GM23338 (cell line): ENCODE measurements around the gene CX3CR1. TPM values are rescaled to one million over a fixed set of nuclear protein-coding genes. Genes with fewer than 3 reads are reported as not detected.
A peak's percentile ranks its signal among the peaks of the same experiment; 100 is the strongest.

Experiments used
- ATAC-seq: fragments of 200-7000 bp; cut with Tn5 transposase; 3 replicates; pipeline ENCODE4 v1.9.1; 2020
- DNase-seq: peaks from one replicate; pipeline ENCODE4 v3.0.0-alpha.2; 2015; ENCODE audit warnings: low spot score
- H2AFZ ChIP-seq: fragments of 200-600 bp; sonication (generic); 2 replicates; pipeline ENCODE4 v1.8.0; 2016; ENCODE audit warnings: antibody characterized with exemption, mild to moderate bottlenecking, moderate library complexity
- H3F3A ChIP-seq: fragments of 200-600 bp; sonication (generic); replicated peaks from 2 replicates; pipeline ENCODE4 v1.8.0; 2017; ENCODE audit warnings: antibody characterized with exemption, mixed run types, low read depth
- H3K27ac ChIP-seq: fragments of 200-600 bp; sonication (generic); 2 replicates; pipeline ENCODE4 v1.6.1; 2016; ENCODE audit warnings: low read depth
- H3K27me3 ChIP-seq: fragments of 200-600 bp; sonication (generic); 2 replicates; pipeline ENCODE4 v1.8.0; 2016; ENCODE audit warnings: mild to moderate bottlenecking, mixed run types, moderate library complexity; ENCODE audit not compliant: insufficient read depth
- H3K36me3 ChIP-seq: fragments of 200-600 bp; sonication (generic); 2 replicates; pipeline ENCODE4 v1.8.0; 2016; ENCODE audit warnings: mild to moderate bottlenecking; ENCODE audit not compliant: insufficient read depth
- H3K4me1 ChIP-seq: fragments of 200-600 bp; sonication (generic); 2 replicates; pipeline ENCODE4 v1.8.0; 2016; ENCODE audit warnings: mild to moderate bottlenecking, moderate library complexity; ENCODE audit not compliant: insufficient read depth
- H3K4me2 ChIP-seq: fragments of 200-600 bp; sonication (generic); 2 replicates; pipeline ENCODE4 v1.7.1; 2017; ENCODE audit warnings: mixed run types
- H3K4me3 ChIP-seq: fragments of 200-600 bp; sonication (generic); 2 replicates; pipeline ENCODE4 v1.6.1; 2016; ENCODE audit warnings: mixed run types
- H3K79me2 ChIP-seq: fragments of 200-600 bp; sonication (generic); replicated peaks from 2 replicates; pipeline ENCODE4 v1.8.0; 2017; ENCODE audit warnings: mild to moderate bottlenecking; ENCODE audit not compliant: insufficient read depth
- H3K9me2 ChIP-seq: fragments of 200-600 bp; sonication (generic); 2 replicates; pipeline ENCODE4 v1.8.0; 2017; ENCODE audit not compliant: insufficient read depth
- H4K20me1 ChIP-seq: fragments of 200-600 bp; sonication (generic); replicated peaks from 2 replicates; pipeline ENCODE4 v1.8.0; 2017; ENCODE audit warnings: mild to moderate bottlenecking; ENCODE audit not compliant: insufficient read depth
- H3K27ac Mint-ChIP-seq: 2 replicates; pipeline ENCODE4 v1.8.0; 2020; ENCODE audit warnings: inconsistent platforms, mild to moderate bottlenecking, moderate library complexity, mixed read lengths
- H3K27me3 Mint-ChIP-seq: 3 replicates; pipeline ENCODE4 v1.8.0; 2022; ENCODE audit warnings: low read depth, mild to moderate bottlenecking, moderate library complexity, mixed read lengths, inconsistent platforms; ENCODE audit not compliant: insufficient read depth, poor library complexity
- H3K36me3 Mint-ChIP-seq: 3 replicates; pipeline ENCODE4 v1.8.0; 2021; ENCODE audit warnings: low read depth, mild to moderate bottlenecking, inconsistent platforms, moderate library complexity, mixed read lengths
- H3K4me1 Mint-ChIP-seq: 3 replicates; pipeline ENCODE4 v1.8.0; 2020; ENCODE audit warnings: mild to moderate bottlenecking, inconsistent platforms, mixed read lengths
- H3K4me3 Mint-ChIP-seq: 3 replicates; pipeline ENCODE4 v1.8.0; 2021; ENCODE audit warnings: moderate library complexity, mild to moderate bottlenecking, inconsistent platforms, mixed read lengths
- H3K9me3 Mint-ChIP-seq: 3 replicates; pipeline ENCODE4 v1.8.0; 2020; ENCODE audit warnings: moderate library complexity, mild to moderate bottlenecking, inconsistent platforms, mixed read lengths
- CTCF ChIP-seq, 2 experiments: fragments of 200-600 bp in 1 of 2; sonication (generic) in 1 of 2; conservative IDR thresholded peaks; 2 replicates each; pipeline versions ENCODE4 v1.5.1 to v1.6.1; 2016 to 2017; ENCODE audit warnings: antibody characterized with exemption in 2 of 2, low read depth in 2 of 2, mild to moderate bottlenecking in 2 of 2, moderate library complexity in 1 of 2
- EZH2 ChIP-seq: fragments of 200-600 bp; sonication (generic); IDR thresholded peaks from one replicate; pipeline ENCODE4 v1.8.0; 2017; ENCODE audit warnings: antibody characterized with exemption, mild to moderate bottlenecking, low read depth; ENCODE audit not compliant: unreplicated experiment
- JUNB ChIP-seq: IDR thresholded peaks from one replicate; pipeline ENCODE4 v1.6.1; 2016; ENCODE audit warnings: antibody characterized with exemption; ENCODE audit not compliant: unreplicated experiment
- NANOG ChIP-seq: IDR thresholded peaks from 2 replicates; pipeline ENCODE4 v1.6.1; 2016; ENCODE audit warnings: antibody characterized with exemption, borderline replicate concordance
- REST ChIP-seq: IDR thresholded peaks from one replicate; pipeline ENCODE4 v1.6.1; 2018; ENCODE audit warnings: antibody characterized with exemption; ENCODE audit not compliant: unreplicated experiment
- ZNF331 ChIP-seq: fragments of 250-450 bp; sonication (Bioruptor Pico); IDR thresholded peaks from 2 replicates; pipeline ENCODE4 v1.5.0; 2020; ENCODE audit warnings: low read depth, mild to moderate bottlenecking, moderate library complexity
- ZNF462 ChIP-seq: fragments of 250-450 bp; sonication (Bioruptor Pico); IDR thresholded peaks from 2 replicates; pipeline ENCODE4 v1.5.0; 2020; ENCODE audit warnings: mild to moderate bottlenecking, moderate library complexity
- polyA plus RNA-seq: library from polyadenylated mRNA; unstranded; fragments of >200 nt; fragmentation: Nextera tagmentation; extraction: Ambion mirVana; gene quantifications from 2 replicates; pipeline ENCODE4 v1.2.1, GENCODE V29; 2016
- total RNA-seq: library from RNA; depleted of rRNA; stranded (reverse); fragments of >200 nt; shearing (Covaris generic); gene quantifications from 2 replicates; pipeline ENCODE4 v1.2.3, GENCODE V29; 2014

Gene CX3CR1
- total and polyA plus RNA-seq, 2 experiments from 2014 or later = 0.24 to 0.42 TPM

- Mint-ChIP-seq H3K36me3 (no peaks in the 10 kb centered on the region), H3K27me3 (peaks cover 4% of the 10 kb centered on the region), H3K4me1 (peaks cover 7% of the 10 kb centered on the region; the same call in 2 of the 3 replicates), H3K4me3 (no peak overlapping the region), H3K9me3 (no peaks in the 10 kb centered on the region), H3K27ac (no peak overlapping the region)
- Histone ChIP-seq H4K20me1 (no peaks in the 10 kb centered on the region), H3K4me3 (no peak overlapping the region), H2AFZ (no peak overlapping the region), H3K4me2 (no peak overlapping the region), H3F3A (no peaks in the 10 kb centered on the region), H3K9me2 (peaks cover 7% of the 10 kb centered on the region; the same call in 1 of the 2 replicates), H3K4me1 (no peaks in the 10 kb centered on the region), H3K27me3 (no peaks in the 10 kb centered on the region), H3K79me2 (no peaks in the 10 kb centered on the region), H3K36me3 (no peaks in the 10 kb centered on the region), H3K27ac (no peak overlapping the region)
- DNase-seq = peak; percentile 61
- no peak for TF ChIP-seq EZH2
- TF ChIP-seq CTCF (conservative IDR thresholded peaks at IDR 0.05; ENCODE audit: low read depth in 2 of 2) = peak; percentile 18 to 29; a peak in 3 of 4 replicates
- ATAC-seq = peak; percentile 55
Measured at GRCh38 chr3:39260957-39261356, 18.9 kb downstream of the CX3CR1 start.

- TF ChIP-seq NANOG (no peak), JUNB (no peak), ZNF462 (no peak), REST (no peak), ZNF331 (CRISPR knock-in tag) (no peak), EZH2 (no peak)
- ATAC-seq (no peak), DNase-seq (no peak)
- H3K4me1 ChIP-seq = no peaks in the 10 kb centered on the region
- Mint-ChIP-seq H3K27ac (no peak overlapping the region), H3K36me3 (no peaks in the 10 kb centered on the region), H3K27me3 (peaks cover 4% of the 10 kb centered on the region), H3K9me3 (no peaks in the 10 kb centered on the region), H3K4me3 (no peak overlapping the region), H3K4me1 (peaks cover 7% of the 10 kb centered on the region; the same call in 2 of the 3 replicates)
- 0 out of 2 replicates have a peak, but pooled peaks cover 1% of the 10 kb centered on the region for H3K9me2 ChIP-seq
- H4K20me1 ChIP-seq = no peaks in the 10 kb centered on the region
- H3K4me2 ChIP-seq = no peak overlapping the region
- H3K27ac ChIP-seq = no peak overlapping the region
- H3K36me3 ChIP-seq = no peaks in the 10 kb centered on the region
- no peaks in the 10 kb centered on the region for H3K27me3 ChIP-seq
- no peak overlapping the region for H2AFZ ChIP-seq
- H3K4me3 ChIP-seq = no peak overlapping the region
- no peaks in the 10 kb centered on the region for H3F3A ChIP-seq
- H3K79me2 ChIP-seq = no peaks in the 10 kb centered on the region
Measured at GRCh38 chr3:39260318-39260717, 19.5 kb downstream of the CX3CR1 start.
